Nephron progenitor cell (in vitro differentiated cells): ENCODE data around the gene RAB34.

Experiments
- DNase-seq: peaks from one replicate; pipeline ENCODE4 v3.0.0; 2021
- H3K27ac Mint-ChIP-seq: 2 replicates; pipeline ENCODE4 v1.8.0; 2021; ENCODE audit warnings: mild to moderate bottlenecking, moderate library complexity, mixed read lengths
- H3K27me3 Mint-ChIP-seq: 2 replicates; pipeline ENCODE4 v1.8.0; 2021; ENCODE audit warnings: mild to moderate bottlenecking, low read depth, mixed read lengths; ENCODE audit not compliant: poor library complexity
- H3K36me3 Mint-ChIP-seq: 2 replicates; pipeline ENCODE4 v1.8.0; 2021; ENCODE audit warnings: low read depth, mixed read lengths
- H3K4me1 Mint-ChIP-seq: 2 replicates; pipeline ENCODE4 v1.8.0; 2021; ENCODE audit warnings: mixed read lengths
- H3K4me3 Mint-ChIP-seq: 2 replicates; pipeline ENCODE4 v1.8.0; 2021; ENCODE audit warnings: mild to moderate bottlenecking, moderate library complexity, mixed read lengths
- H3K9me3 Mint-ChIP-seq: 2 replicates; pipeline ENCODE4 v1.8.0; 2021; ENCODE audit warnings: mild to moderate bottlenecking, moderate library complexity, mixed read lengths
- CTCF ChIP-seq: fragments of 200-600 bp; sonication (generic); IDR thresholded peaks from 2 replicates; pipeline ENCODE4 v1.5.0; 2021; ENCODE audit warnings: antibody characterized with exemption

RAB34 gene

GRCh38 chr17:28669918-28670317, 47.8 kb downstream of the RAB34 start:
- Mint-ChIP-seq H3K9me3 (no peaks in the 10 kb centered on the region), H3K27me3 (peaks cover 2% of the 10 kb centered on the region), H3K27ac (no peak overlapping the region), H3K4me3 (no peak overlapping the region), H3K4me1 (peaks cover 19% of the 10 kb centered on the region), H3K36me3 (peaks cover 62% of the 10 kb centered on the region)
- TF ChIP-seq CTCF: no peak
- no peak for DNase-seq

- peaks cover 39% of the 10 kb centered on the region for H3K4me1 Mint-ChIP-seq
- H3K36me3 Mint-ChIP-seq: peaks cover 47% of the 10 kb centered on the region
- H3K27ac Mint-ChIP-seq: peak overlapping the region; percentile 6
Observed at GRCh38 chr17:28667870-28668269, 49.8 kb downstream of the RAB34 start.

GRCh38 chr17:28665994-28666393, 51.7 kb downstream of the RAB34 start:
- TF ChIP-seq CTCF: no peak
- Mint-ChIP-seq H3K27me3 (no peaks in the 10 kb centered on the region), H3K36me3 (peaks cover 52% of the 10 kb centered on the region), H3K4me1 (peaks cover 53% of the 10 kb centered on the region), H3K27ac (peak overlapping the region; percentile 51), H3K9me3 (peaks cover 11% of the 10 kb centered on the region), H3K4me3 (no peak overlapping the region)
- no peak for DNase-seq

More at GRCh38 chr17:28667870-28668269, 49.8 kb downstream of the RAB34 start:
- H3K4me3 Mint-ChIP-seq: no peak overlapping the region
- no peaks in the 10 kb centered on the region for H3K27me3 Mint-ChIP-seq
- DNase-seq: no peak
- H3K9me3 Mint-ChIP-seq: no peaks in the 10 kb centered on the region
- TF ChIP-seq CTCF: no peak
